Prostate gland (tissue), 2 donors: ENCODE data around the gene EXOSC7. TPM values are rescaled to one million over a fixed set of nuclear protein-coding genes. Genes with fewer than 3 reads are reported as not detected.

ENCODE experiments used
- DNase-seq: peaks from one replicate; pipeline ENCODE4 v3.0.0-alpha.2; 2019; ENCODE audit warnings: low spot score
- H3K27ac ChIP-seq, 2 donors: fragments of 200-600 bp; sonication (generic); 2 replicates each; pipeline ENCODE4 v1.5.1; 2017 to 2019
- H3K27me3 ChIP-seq: fragments of 200-600 bp; sonication (generic); replicated peaks from 2 replicates; pipeline ENCODE4 v1.5.1; 2019; ENCODE audit not compliant: insufficient read depth
- H3K36me3 ChIP-seq, 2 donors: fragments of 200-600 bp; sonication (generic); 1 replicate in 1 of 2; 2 replicates in 1 of 2; pipeline versions ENCODE4 v1.5.1 to v1.8.1; 2017 to 2019
- H3K4me1 ChIP-seq: fragments of 200-600 bp; sonication (generic); replicated peaks from 2 replicates; pipeline ENCODE4 v1.5.1; 2019
- H3K4me3 ChIP-seq, 2 donors: fragments of 200-600 bp; sonication (generic); 2 replicates each; pipeline ENCODE4 v1.5.1; 2017 to 2019
- H3K9me3 ChIP-seq: fragments of 200-600 bp; sonication (generic); 2 replicates; pipeline ENCODE4 v1.5.1; 2017
- CTCF ChIP-seq, 4 experiments: fragments of 200-600 bp in 2 of 4; fragments of 450-650 bp in 2 of 4; sonication (generic) in 2 of 4; IDR thresholded peaks; 1 replicate in 3 of 4; 2 replicates in 1 of 4; pipeline ENCODE4 v1.5.1; 2016 to 2019; ENCODE audit warnings: antibody characterized with exemption in 4 of 4, mild to moderate bottlenecking in 2 of 4, moderate library complexity in 2 of 4
- POLR2A ChIP-seq: fragments of 450-650 bp; IDR thresholded peaks from one replicate; pipeline ENCODE4 v1.6.1; 2016; ENCODE audit warnings: antibody characterized with exemption, mild to moderate bottlenecking
- POLR2AphosphoS5 ChIP-seq: sonication (generic); formaldehyde crosslinking; IDR thresholded peaks from one replicate; pipeline ENCODE4 v1.6.1; 2017; ENCODE audit warnings: antibody characterized with exemption
- WGBS: methylation state at CpG from one replicate; pipeline ENCODE4 v1.1.5; 2018; 5-methylcytosine and 5-hydroxymethylcytosine counted together
- intact Hi-C: fragments of 100-400 bp; cut with DNase I; formaldehyde crosslinking; loops from one replicate; pipeline ENCODE4 v1.14.2; 2022
- total RNA-seq, 2 donors: library from RNA; depleted of rRNA; stranded (reverse); fragments of >200 nt; gene quantifications; one replicate each; pipeline ENCODE4 v1.1.0, GENCODE V29; 2016

The EXOSC7 gene
- total RNA-seq, 2 donors from 2014 or later: 55.2 to 56.2 TPM

- Histone ChIP-seq H3K4me1 (no peaks in the 10 kb centered on the region), H3K36me3 (no peaks in the 10 kb centered on the region), H3K27me3 (no peaks in the 10 kb centered on the region), H3K9me3 (no peaks in the 10 kb centered on the region), H3K4me3 (no peak overlapping the region), H3K27ac (no peak overlapping the region)
- WGBS: 60% methylated on average over 2 of the region's 2 CpGs
- TF ChIP-seq CTCF (IDR thresholded peaks at IDR 0.05): no peak
- no peak for TF ChIP-seq POLR2A
- no peak for TF ChIP-seq POLR2AphosphoS5
- DNase-seq: no peak
- intact Hi-C loops: no loop called here
These were observed 26.2 kb downstream of the EXOSC7 start for GRCh38 chr3:45002139-45002660.

DNA sequence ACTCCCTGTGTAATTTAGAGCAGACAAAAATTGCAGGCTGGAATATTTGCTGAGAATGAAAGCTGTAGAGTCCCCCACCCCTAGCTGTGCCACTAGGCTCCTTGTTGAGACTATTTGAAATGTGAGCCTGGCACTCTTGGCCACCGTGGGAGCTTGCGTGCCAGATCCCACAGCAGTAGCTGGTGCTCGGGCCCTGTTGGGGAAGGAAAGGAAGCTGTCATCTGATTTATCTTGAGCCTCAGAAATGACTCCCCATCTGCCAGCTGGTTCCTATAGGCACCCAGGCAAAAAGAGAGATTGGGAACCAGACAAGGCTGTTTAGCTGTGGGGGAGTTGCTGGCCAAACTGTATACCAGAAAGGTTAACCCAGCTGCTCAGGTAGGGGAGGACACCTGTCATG lies 26.7 kb downstream of the EXOSC7 start:
- intact Hi-C loops: no loop called here
- Histone ChIP-seq H3K4me1 (no peaks in the 10 kb centered on the region), H3K27me3 (no peaks in the 10 kb centered on the region), H3K9me3 (no peaks in the 10 kb centered on the region), H3K27ac (no peak overlapping the region), H3K36me3 (no peaks in the 10 kb centered on the region), H3K4me3 (no peak overlapping the region)
- 83% methylated on average over 3 of the region's 3 CpGs for WGBS
- TF ChIP-seq POLR2AphosphoS5 (no peak), CTCF (IDR thresholded peaks at IDR 0.05) (no peak), POLR2A (no peak)
- no peak for DNase-seq

GRCh38 chr3:45003406-45003805 lies 27.4 kb downstream of the EXOSC7 start:
- Histone ChIP-seq H3K4me3 (no peak overlapping the region), H3K27ac (no peak overlapping the region), H3K36me3 (no peaks in the 10 kb centered on the region), H3K9me3 (no peaks in the 10 kb centered on the region), H3K4me1 (no peaks in the 10 kb centered on the region), H3K27me3 (no peaks in the 10 kb centered on the region)
- no peak for DNase-seq
- intact Hi-C loops: no loop called here
- TF ChIP-seq POLR2A (no peak), POLR2AphosphoS5 (no peak), CTCF (IDR thresholded peaks at IDR 0.05) (no peak)

DNA sequence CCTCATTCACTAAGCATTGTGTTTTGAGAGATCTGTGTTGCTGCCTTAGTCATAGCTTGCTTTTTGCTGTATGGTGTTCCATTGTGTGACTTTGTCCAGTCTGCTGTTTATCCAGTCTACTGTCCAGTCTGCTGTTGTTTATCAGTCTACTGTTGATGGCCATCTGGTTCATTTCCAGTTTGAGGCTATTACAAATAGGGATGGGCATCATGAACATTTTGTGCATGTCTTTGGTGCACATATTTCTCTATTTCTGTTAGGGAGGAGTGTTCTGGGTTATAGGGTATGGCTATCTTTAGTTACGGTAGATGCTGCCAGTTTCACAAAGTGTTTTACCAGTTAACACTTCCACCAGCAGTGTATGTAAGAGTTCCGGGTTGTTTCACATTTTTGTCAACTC lies 27.8 kb downstream of the EXOSC7 start:
- DNase-seq: no peak
- intact Hi-C loops: no loop called here
- TF ChIP-seq CTCF (IDR thresholded peaks at IDR 0.05) (no peak), POLR2A (no peak), POLR2AphosphoS5 (no peak)
- no peak overlapping the region for H3K27ac ChIP-seq
- no peaks in the 10 kb centered on the region for H3K9me3 ChIP-seq
- WGBS: 92% methylated on average over 2 of the region's 2 CpGs
- H3K27me3 ChIP-seq: no peaks in the 10 kb centered on the region
- no peak overlapping the region for H3K4me3 ChIP-seq
- H3K36me3 ChIP-seq: no peaks in the 10 kb centered on the region
- no peaks in the 10 kb centered on the region for H3K4me1 ChIP-seq

DNA sequence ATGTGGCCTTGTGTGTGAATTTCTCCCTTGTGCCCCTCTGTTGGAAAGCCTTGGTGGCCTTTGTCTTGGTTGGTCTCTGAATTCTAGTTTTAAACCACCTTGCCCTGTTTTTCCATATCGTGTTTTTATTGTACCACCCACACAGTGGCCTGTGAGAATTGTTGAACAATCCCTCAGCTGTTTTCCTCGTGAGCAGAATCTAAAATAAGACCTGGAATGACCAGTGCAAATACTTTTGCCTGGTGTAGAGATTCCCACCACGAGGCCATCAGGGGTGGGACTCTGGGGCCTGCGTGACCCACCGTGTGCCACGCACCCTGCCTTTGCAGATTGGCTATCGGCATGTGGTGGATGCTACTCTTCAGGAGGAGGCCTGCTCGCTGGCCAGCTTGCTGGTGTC lies 31.0 kb downstream of the EXOSC7 start:
- 88% methylated on average over 8 of the region's 8 CpGs for WGBS
- Histone ChIP-seq H3K4me3 (no peak overlapping the region), H3K4me1 (no peaks in the 10 kb centered on the region), H3K36me3 (no peaks in the 10 kb centered on the region), H3K27me3 (no peaks in the 10 kb centered on the region), H3K9me3 (no peaks in the 10 kb centered on the region), H3K27ac (no peak overlapping the region)
- no peak for DNase-seq
- TF ChIP-seq CTCF (IDR thresholded peaks at IDR 0.05): no peak
- TF ChIP-seq POLR2A: no peak
- no peak for TF ChIP-seq POLR2AphosphoS5
- intact Hi-C loops: no loop called here
